Measurements from ENCODE around the gene KHSRP.

Gene KHSRP

DNA sequence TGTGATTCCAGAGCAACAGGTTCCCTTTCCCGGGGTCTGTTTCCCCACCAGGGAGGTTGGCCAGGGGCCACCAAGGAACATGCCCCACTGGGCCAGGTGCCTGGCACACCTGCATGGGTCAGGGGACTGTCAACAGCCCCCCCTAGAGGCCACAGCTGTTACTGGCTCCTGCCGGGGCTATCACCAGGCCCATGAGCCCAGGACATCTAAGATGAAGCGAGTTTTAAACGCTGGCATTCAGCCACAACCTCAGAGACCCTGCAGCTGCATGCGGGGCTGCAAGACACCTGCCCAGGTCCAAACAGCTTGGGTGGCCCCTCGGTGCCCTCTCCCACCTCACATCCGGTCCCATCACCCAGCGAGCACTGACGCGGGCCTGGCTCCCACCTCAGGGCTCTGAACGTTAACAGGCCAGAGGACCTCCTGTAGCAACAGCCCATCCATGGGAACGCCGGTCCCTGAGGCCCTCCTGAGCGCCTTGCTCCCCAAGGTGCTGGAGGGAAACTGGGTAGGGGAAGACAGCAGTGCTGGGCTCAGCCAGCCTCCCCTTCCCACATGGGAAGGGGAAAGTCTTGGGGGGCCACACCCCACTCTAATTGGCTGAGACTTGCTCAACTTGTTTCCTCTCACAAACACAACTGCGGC, 12.0 kb downstream of the KHSRP start:
- Histone ChIP-seq H3K4me2 (ENCODE audit: low read depth, low read length, poor library complexity, severe bottlenecking) (no peak overlapping the region), H4K20me1 (ENCODE audit: insufficient read depth, low read length, poor library complexity, severe bottlenecking) (peaks cover 32% of the 10 kb centered on the region), H3F3A (ENCODE audit: low read depth) (no peaks in the 10 kb centered on the region), H3K9me3 (ENCODE audit: insufficient read depth, low read depth, low read length) (no peaks in the 10 kb centered on the region), H3K4me1 (ENCODE audit: insufficient read depth, low read length, poor library complexity, severe bottlenecking) (no peaks in the 10 kb centered on the region), H3K9me2 (replicated peaks; ENCODE audit: low read depth, low read length) (no peaks in the 10 kb centered on the region), H3K36me3 (ENCODE audit: insufficient read depth, low read length) (peaks cover 46% of the 10 kb centered on the region; the same call in 1 of the 2 replicates), H3K79me2 (ENCODE audit: insufficient read depth, low read length) (peaks cover 3% of the 10 kb centered on the region; the same call in 1 of the 2 replicates), H3K27me3 (ENCODE audit: insufficient read depth, low read length, poor library complexity, severe bottlenecking) (no peaks in the 10 kb centered on the region), H3K9ac (ENCODE audit: low read depth, low read length, poor library complexity, severe bottlenecking) (no peak overlapping the region), H2AFZ (ENCODE audit: low read length) (no peak overlapping the region), H3K4me3 (ENCODE audit: low read length, poor library complexity, severe bottlenecking) (no peak overlapping the region)
- TF ChIP-seq, protein P1, sequence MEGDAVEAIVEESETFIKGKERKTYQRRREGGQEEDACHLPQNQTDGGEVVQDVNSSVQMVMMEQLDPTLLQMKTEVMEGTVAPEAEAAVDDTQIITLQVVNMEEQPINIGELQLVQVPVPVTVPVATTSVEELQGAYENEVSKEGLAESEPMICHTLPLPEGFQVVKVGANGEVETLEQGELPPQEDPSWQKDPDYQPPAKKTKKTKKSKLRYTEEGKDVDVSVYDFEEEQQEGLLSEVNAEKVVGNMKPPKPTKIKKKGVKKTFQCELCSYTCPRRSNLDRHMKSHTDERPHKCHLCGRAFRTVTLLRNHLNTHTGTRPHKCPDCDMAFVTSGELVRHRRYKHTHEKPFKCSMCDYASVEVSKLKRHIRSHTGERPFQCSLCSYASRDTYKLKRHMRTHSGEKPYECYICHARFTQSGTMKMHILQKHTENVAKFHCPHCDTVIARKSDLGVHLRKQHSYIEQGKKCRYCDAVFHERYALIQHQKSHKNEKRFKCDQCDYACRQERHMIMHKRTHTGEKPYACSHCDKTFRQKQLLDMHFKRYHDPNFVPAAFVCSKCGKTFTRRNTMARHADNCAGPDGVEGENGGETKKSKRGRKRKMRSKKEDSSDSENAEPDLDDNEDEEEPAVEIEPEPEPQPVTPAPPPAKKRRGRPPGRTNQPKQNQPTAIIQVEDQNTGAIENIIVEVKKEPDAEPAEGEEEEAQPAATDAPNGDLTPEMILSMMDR (conservative IDR thresholded peaks at IDR 0.05; ENCODE audit: low read length), result peak; percentile 84
- no peak for TF ChIP-seq EZH2phosphoT487 (IDR thresholded peaks at IDR 0.05; ENCODE audit: borderline replicate concordance)

DNA sequence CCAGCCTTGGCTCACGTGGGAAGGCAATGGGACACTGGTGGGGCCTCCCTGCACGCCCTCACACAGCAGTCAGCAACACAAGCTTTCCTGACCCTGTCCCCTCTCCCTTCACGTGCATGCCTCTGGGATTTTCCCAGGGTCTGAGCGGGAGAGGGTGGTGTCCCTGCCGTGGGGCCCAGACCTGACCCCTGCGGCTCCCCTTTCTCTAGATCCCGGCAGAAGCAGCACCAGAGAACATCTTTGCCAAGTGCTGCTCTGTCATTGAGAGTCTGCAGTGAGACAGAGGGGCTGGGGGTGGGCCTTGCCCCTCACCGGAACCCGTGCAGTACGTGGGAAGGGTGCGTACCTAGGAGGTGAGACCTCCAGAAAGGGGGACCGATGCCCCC, 12.6 kb downstream of the KHSRP start:
- no peak for TF ChIP-seq EZH2phosphoT487 (IDR thresholded peaks at IDR 0.05; ENCODE audit: borderline replicate concordance)
- TF ChIP-seq, protein P1 (conservative IDR thresholded peaks at IDR 0.05; ENCODE audit: low read length), result no peak
- H2AFZ ChIP-seq (ENCODE audit: low read length), result no peak overlapping the region
- no peak overlapping the region for H3K4me3 ChIP-seq (ENCODE audit: low read length, poor library complexity, severe bottlenecking)
- no peaks in the 10 kb centered on the region for H3K9me3 ChIP-seq (ENCODE audit: insufficient read depth, low read depth, low read length)
- no peak overlapping the region for H3K9ac ChIP-seq (ENCODE audit: low read depth, low read length, poor library complexity, severe bottlenecking)
- H3K79me2 ChIP-seq (ENCODE audit: insufficient read depth, low read length), result no peaks in the 10 kb centered on the region
- peaks cover 41% of the 10 kb centered on the region; the same call in 1 of the 2 replicates for H3K36me3 ChIP-seq (ENCODE audit: insufficient read depth, low read length)
- H3K4me2 ChIP-seq (ENCODE audit: low read depth, low read length, poor library complexity, severe bottlenecking), result no peak overlapping the region
- H4K20me1 ChIP-seq (ENCODE audit: insufficient read depth, low read length, poor library complexity, severe bottlenecking), result peaks cover 27% of the 10 kb centered on the region
- H3K27me3 ChIP-seq (ENCODE audit: insufficient read depth, low read length, poor library complexity, severe bottlenecking), result no peaks in the 10 kb centered on the region
- H3K9me2 ChIP-seq (replicated peaks; ENCODE audit: low read depth, low read length), result no peaks in the 10 kb centered on the region
- H3K4me1 ChIP-seq (ENCODE audit: insufficient read depth, low read length, poor library complexity, severe bottlenecking), result no peaks in the 10 kb centered on the region
- no peaks in the 10 kb centered on the region for H3F3A ChIP-seq (ENCODE audit: low read depth)

DNA sequence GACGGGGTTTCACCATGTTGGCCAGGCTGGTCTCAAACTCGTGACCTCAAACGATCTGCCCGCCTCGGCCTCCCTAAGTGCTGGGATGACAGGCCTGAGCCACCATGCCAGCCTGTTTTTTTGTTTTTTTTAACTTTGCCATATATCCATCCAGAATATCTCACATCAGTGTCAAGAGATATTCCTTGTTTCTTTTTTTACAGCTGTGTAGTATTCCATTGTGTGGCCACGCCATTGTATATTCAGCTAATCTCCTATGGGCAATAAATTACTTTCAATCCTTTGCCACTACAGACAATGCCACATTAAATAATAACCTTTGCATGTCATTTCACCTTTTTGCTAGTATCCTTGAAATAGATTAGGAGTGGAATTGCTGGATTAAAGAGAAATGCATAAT, 15.3 kb downstream of the KHSRP start:
- Histone ChIP-seq H3F3A (ENCODE audit: low read depth) (no peaks in the 10 kb centered on the region), H2AFZ (ENCODE audit: low read length) (no peak overlapping the region), H3K4me1 (ENCODE audit: insufficient read depth, low read length, poor library complexity, severe bottlenecking) (no peaks in the 10 kb centered on the region), H3K9me2 (replicated peaks; ENCODE audit: low read depth, low read length) (no peaks in the 10 kb centered on the region), H3K36me3 (ENCODE audit: insufficient read depth, low read length) (peaks cover 14% of the 10 kb centered on the region; the same call in 1 of the 2 replicates), H3K4me3 (ENCODE audit: low read length, poor library complexity, severe bottlenecking) (no peak overlapping the region), H3K27me3 (ENCODE audit: insufficient read depth, low read length, poor library complexity, severe bottlenecking) (no peaks in the 10 kb centered on the region), H3K9me3 (ENCODE audit: insufficient read depth, low read depth, low read length) (no peaks in the 10 kb centered on the region), H3K4me2 (ENCODE audit: low read depth, low read length, poor library complexity, severe bottlenecking) (no peak overlapping the region), H3K79me2 (ENCODE audit: insufficient read depth, low read length) (no peaks in the 10 kb centered on the region), H3K9ac (ENCODE audit: low read depth, low read length, poor library complexity, severe bottlenecking) (no peak overlapping the region), H4K20me1 (ENCODE audit: insufficient read depth, low read length, poor library complexity, severe bottlenecking) (peaks cover 16% of the 10 kb centered on the region)
- TF ChIP-seq, protein P1 (conservative IDR thresholded peaks at IDR 0.05; ENCODE audit: low read length), result no peak
- TF ChIP-seq EZH2phosphoT487 (IDR thresholded peaks at IDR 0.05; ENCODE audit: borderline replicate concordance), result no peak
